Measurements from ENCODE around the gene DGCR8. TPM values are rescaled to one million over a fixed set of nuclear protein-coding genes. Genes with fewer than 3 reads are reported as not detected.

Gene DGCR8
- total RNA-seq, 2 experiments from 2014 or later: 17.8 to 18.5 TPM

DNA sequence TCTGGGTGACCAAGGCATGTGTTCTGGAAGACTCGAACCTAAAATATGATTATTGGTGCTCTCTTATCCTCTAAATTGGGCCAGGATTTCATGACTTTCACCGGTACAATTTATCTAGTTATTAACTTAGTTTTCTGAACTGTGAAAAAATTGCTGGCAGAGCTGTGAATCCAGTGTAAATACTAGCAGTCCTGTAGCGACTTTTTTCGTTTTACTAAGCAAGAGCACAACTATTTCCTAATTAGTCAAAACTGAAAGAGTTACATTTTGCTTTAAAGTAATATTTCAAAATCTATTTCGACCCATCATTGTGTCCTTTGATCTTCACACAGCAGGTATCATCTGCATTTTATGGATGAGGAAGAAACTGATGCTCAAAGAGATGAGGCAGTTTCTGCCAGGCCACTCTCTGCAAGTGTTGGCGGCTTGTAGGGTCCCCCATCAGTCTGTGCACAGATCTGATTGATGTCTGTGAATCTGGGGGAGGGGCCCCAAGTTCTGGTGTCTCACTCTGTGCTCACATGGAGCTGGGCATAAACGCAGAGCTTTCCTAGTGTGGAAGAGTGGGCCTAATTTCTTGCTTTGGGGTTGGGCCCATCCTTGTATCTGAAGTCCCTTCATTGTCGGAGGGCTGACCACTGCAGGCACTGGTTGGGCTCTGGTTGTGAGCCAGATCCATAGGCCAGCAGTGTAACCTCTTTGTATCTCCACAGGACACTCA, 38.4 kb downstream of the DGCR8 start:
- ATAC-seq (ENCODE audit: poor library complexity): no peak
- TF ChIP-seq, protein P1, sequence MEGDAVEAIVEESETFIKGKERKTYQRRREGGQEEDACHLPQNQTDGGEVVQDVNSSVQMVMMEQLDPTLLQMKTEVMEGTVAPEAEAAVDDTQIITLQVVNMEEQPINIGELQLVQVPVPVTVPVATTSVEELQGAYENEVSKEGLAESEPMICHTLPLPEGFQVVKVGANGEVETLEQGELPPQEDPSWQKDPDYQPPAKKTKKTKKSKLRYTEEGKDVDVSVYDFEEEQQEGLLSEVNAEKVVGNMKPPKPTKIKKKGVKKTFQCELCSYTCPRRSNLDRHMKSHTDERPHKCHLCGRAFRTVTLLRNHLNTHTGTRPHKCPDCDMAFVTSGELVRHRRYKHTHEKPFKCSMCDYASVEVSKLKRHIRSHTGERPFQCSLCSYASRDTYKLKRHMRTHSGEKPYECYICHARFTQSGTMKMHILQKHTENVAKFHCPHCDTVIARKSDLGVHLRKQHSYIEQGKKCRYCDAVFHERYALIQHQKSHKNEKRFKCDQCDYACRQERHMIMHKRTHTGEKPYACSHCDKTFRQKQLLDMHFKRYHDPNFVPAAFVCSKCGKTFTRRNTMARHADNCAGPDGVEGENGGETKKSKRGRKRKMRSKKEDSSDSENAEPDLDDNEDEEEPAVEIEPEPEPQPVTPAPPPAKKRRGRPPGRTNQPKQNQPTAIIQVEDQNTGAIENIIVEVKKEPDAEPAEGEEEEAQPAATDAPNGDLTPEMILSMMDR (IDR thresholded peaks at IDR 0.05): no peak
- DNase-seq: no peak
- Histone ChIP-seq H3K27ac (ENCODE audit: low read depth in 1 of 2, low read length in 2 of 2) (peak overlapping the region; percentile 33 to 66), H3K27me3 (ENCODE audit: control insufficient read depth in 1 of 2, insufficient read depth in 2 of 2, low read length in 2 of 2) (peaks cover 0 to 5% of the 10 kb centered on the region in 2 experiments), H3K36me3 (ENCODE audit: insufficient read depth, low read length) (peaks cover 61% of the 10 kb centered on the region), H3K4me3 (ENCODE audit: low read length) (peak overlapping the region; percentile 68), H3K4me1 (ENCODE audit: insufficient read depth, low read length) (peaks cover 81% of the 10 kb centered on the region), H3K9me3 (ENCODE audit: control insufficient read depth in 1 of 2, insufficient read depth in 1 of 2, low read length in 2 of 2) (peaks cover 0 to 7% of the 10 kb centered on the region in 2 experiments)
- H3K27ac Mint-ChIP-seq: peak overlapping the region; percentile 82
- H3K9me3 Mint-ChIP-seq: no peaks in the 10 kb centered on the region
- peak overlapping the region; percentile 89 for H3K4me3 Mint-ChIP-seq
- ChIA-PET POLR2A (interaction anchor here (1.8 to 3.1 kb wide), 4 partner anchors 11 to 147 kb away, joined by 5 to 17 read pairs (median 10); no protein-coding TSS in a partner anchor), CTCF (interaction anchor here (2.1 kb wide), 1 partner anchor 11 kb away, joined by 8 read pairs; no protein-coding TSS in a partner anchor)
- peaks cover 49% of the 10 kb centered on the region for H3K36me3 Mint-ChIP-seq (ENCODE audit: low read depth)
- H3K4me1 Mint-ChIP-seq (ENCODE audit: low read depth): peaks cover 28% of the 10 kb centered on the region
- no peaks in the 10 kb centered on the region for H3K27me3 Mint-ChIP-seq
- intact Hi-C loops (cut with DNase I, micrococcal nuclease): loop anchor here in 1 of 2 experiments (5.0 to 10.0 kb wide), 6 partner anchors 264 to 996 kb away; partner anchors contain the start of genes DGCR2, GNB1L, MED15 and RTL10

DNA sequence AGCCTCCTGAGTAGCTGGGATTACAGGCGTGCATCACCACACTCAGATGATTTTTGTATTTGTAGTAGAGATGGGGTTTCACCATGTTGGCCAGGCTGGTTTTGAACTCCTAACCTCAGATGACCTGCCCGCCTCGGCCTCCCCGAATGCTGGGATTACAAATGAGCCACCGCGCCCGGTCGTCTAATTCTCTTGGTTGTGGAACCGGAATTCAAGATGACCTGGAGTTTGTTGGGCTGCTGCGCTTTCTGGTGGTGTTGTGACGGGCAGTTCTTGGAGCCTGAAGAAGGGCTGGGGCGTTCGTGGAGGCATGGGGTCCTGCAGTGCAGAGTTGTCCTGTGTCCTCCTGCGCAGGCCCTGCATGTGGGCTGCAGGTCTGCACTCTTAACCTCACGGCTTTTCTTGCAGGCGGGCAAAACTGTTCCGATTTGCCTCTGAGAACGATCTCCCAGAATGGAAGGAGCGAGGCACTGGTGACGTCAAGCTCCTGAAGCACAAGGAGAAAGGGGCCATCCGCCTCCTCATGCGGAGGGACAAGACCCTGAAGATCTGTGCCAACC, 41.9 kb downstream of the DGCR8 start:
- POLR2A ChIA-PET: no interaction called here
- ATAC-seq (ENCODE audit: poor library complexity) (no peak), DNase-seq (no peak)
- CTCF ChIA-PET: no interaction called here
- Histone ChIP-seq H3K27me3 (ENCODE audit: control insufficient read depth in 1 of 2, insufficient read depth in 2 of 2, low read length in 2 of 2) (no peaks in the 10 kb centered on the region), H3K4me3 (ENCODE audit: low read length) (no peak overlapping the region), H3K36me3 (ENCODE audit: insufficient read depth, low read length) (peaks cover 63% of the 10 kb centered on the region), H3K4me1 (ENCODE audit: insufficient read depth, low read length) (peaks cover 57% of the 10 kb centered on the region), H3K27ac (ENCODE audit: low read depth in 1 of 2, low read length in 2 of 2) (no peak overlapping the region), H3K9me3 (ENCODE audit: control insufficient read depth in 1 of 2, insufficient read depth in 1 of 2, low read length in 2 of 2) (no peaks in the 10 kb centered on the region)
- intact Hi-C loops (cut with DNase I, micrococcal nuclease): no loop called here
- TF ChIP-seq, protein P1 (IDR thresholded peaks at IDR 0.05): no peak
- H3K27ac Mint-ChIP-seq: no peak overlapping the region
- no peak overlapping the region for H3K4me3 Mint-ChIP-seq
- H3K4me1 Mint-ChIP-seq (ENCODE audit: low read depth): peaks cover 16% of the 10 kb centered on the region
- no peaks in the 10 kb centered on the region for H3K27me3 Mint-ChIP-seq
- H3K36me3 Mint-ChIP-seq (ENCODE audit: low read depth): peaks cover 46% of the 10 kb centered on the region
- no peaks in the 10 kb centered on the region for H3K9me3 Mint-ChIP-seq

DNA sequence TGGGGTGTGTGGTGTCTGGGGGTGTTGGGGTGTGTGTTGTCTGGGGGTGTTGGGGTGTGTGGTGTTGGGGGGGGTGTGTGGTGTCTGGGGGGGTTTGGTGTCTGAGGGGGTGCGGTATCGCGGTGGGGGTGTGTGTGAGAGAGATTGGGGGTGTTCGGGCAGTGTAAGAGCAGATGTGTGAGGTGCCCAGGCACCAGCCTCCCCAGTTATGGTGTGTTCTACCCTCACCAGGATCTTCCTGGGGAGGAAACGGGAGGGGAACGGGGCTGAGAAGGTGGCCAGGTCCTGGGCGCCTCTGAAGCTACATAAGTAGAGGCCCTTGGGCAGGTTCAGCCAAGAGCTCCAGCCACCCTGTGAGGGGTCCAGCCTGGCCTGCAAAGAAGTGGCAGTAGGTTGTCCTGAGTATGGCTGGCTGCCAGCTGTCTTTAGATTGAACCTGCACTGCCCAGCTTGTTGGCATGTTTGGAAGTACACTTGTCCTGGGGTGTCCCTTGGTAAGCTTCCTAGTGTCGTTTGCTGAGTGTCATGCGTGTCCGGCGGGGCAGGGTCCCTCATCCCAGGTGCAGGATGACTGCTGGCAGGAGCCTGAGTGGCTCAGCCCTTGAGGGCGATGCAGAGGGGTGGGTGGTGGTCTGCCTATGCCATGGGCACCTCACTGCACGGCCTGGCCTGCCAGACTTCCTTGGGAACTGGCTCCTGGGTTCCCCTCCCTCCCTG, 43.5 kb downstream of the DGCR8 start:
- H3K27me3 ChIP-seq (ENCODE audit: control insufficient read depth in 1 of 2, insufficient read depth in 2 of 2, low read length in 2 of 2): no peaks in the 10 kb centered on the region
- peaks cover 66% of the 10 kb centered on the region for H3K36me3 ChIP-seq (ENCODE audit: insufficient read depth, low read length)
- POLR2A ChIA-PET: no interaction called here
- ATAC-seq (ENCODE audit: poor library complexity): no peak
- DNase-seq: no peak
- TF ChIP-seq, protein P1 (IDR thresholded peaks at IDR 0.05): no peak
- H3K27ac ChIP-seq (ENCODE audit: low read depth in 1 of 2, low read length in 2 of 2): no peak overlapping the region
- H3K27me3 Mint-ChIP-seq: no peaks in the 10 kb centered on the region
- H3K36me3 Mint-ChIP-seq (ENCODE audit: low read depth): peaks cover 48% of the 10 kb centered on the region
- peaks cover 5% of the 10 kb centered on the region for H3K4me1 Mint-ChIP-seq (ENCODE audit: low read depth)
- no peaks in the 10 kb centered on the region for H3K9me3 Mint-ChIP-seq
- no peaks in the 10 kb centered on the region for H3K9me3 ChIP-seq (ENCODE audit: control insufficient read depth in 1 of 2, insufficient read depth in 1 of 2, low read length in 2 of 2)
- H3K4me1 ChIP-seq (ENCODE audit: insufficient read depth, low read length): peaks cover 48% of the 10 kb centered on the region
- intact Hi-C loops (cut with DNase I, micrococcal nuclease): no loop called here
- no peak overlapping the region for H3K4me3 Mint-ChIP-seq
- H3K4me3 ChIP-seq (ENCODE audit: low read length): no peak overlapping the region
- CTCF ChIA-PET: no interaction called here
- H3K27ac Mint-ChIP-seq: no peak overlapping the region

All from CD4-positive, alpha-beta T cell (primary cell).